GM10266 (cell line): ENCODE results near the gene SPATA24.
"Not testable (repeated sequence)": the region's sequence is repeated elsewhere in the genome, so short reads cannot be mapped to it uniquely, and the experiment has no call there.

Experiments used
- DNase-seq: peaks from one replicate; pipeline ENCODE4 v3.0.0; 2012; ENCODE audit errors: extremely low spot score
- TF ChIP-seq, protein P1 (sequence below): IDR thresholded peaks from 2 replicates; pipeline ENCODE4 v1.5.1; 2012; ENCODE audit warnings: mild to moderate bottlenecking, low read depth; ENCODE audit not compliant: control insufficient read depth, insufficient read depth; ENCODE audit errors: missing control alignments

Gene SPATA24, protein sequence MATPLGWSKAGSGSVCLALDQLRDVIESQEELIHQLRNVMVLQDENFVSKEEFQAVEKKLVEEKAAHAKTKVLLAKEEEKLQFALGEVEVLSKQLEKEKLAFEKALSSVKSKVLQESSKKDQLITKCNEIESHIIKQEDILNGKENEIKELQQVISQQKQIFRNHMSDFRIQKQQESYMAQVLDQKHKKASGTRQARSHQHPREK

DNA sequence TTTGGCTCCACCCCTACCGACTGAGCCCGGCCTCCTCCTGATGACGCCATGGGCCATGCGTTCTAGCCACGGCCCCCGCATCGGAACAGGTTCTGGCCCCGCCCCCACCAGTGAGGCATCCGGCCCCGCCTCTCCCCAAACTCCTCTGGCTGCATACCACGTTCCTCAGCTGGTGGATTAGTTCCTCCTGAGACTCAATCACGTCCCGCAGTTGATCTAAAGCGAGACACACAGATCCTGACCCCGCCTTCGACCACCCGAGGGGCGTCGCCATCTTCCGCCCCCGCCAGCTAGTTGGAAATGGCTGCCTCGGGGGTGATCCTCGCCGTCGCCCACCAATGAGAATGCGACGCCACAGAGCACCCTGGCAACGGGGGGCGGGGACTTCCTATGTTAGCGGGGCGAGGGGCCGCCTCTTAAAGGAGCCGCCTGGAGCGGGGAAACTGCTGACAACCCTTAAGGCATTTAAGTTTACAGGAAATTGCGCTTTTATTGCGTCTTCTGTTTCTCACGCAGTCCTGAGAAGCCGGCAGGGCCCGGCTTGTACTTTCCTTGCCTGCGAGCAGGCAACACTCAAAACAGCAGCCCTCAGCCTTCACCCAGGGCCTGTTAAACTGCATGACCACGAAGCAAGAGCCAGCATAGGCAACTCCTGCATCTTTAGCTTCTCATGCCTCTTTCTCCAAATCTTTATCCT, at the start of gene SPATA24:
SPATA24 (minus strand) TSS at position 303 of the 697 bp plus-strand sequence; CDS start at position 274, 29 bp downstream.
- TF ChIP-seq, protein P1, sequence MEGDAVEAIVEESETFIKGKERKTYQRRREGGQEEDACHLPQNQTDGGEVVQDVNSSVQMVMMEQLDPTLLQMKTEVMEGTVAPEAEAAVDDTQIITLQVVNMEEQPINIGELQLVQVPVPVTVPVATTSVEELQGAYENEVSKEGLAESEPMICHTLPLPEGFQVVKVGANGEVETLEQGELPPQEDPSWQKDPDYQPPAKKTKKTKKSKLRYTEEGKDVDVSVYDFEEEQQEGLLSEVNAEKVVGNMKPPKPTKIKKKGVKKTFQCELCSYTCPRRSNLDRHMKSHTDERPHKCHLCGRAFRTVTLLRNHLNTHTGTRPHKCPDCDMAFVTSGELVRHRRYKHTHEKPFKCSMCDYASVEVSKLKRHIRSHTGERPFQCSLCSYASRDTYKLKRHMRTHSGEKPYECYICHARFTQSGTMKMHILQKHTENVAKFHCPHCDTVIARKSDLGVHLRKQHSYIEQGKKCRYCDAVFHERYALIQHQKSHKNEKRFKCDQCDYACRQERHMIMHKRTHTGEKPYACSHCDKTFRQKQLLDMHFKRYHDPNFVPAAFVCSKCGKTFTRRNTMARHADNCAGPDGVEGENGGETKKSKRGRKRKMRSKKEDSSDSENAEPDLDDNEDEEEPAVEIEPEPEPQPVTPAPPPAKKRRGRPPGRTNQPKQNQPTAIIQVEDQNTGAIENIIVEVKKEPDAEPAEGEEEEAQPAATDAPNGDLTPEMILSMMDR, result no peak
- peak; percentile 93 for DNase-seq

DNA sequence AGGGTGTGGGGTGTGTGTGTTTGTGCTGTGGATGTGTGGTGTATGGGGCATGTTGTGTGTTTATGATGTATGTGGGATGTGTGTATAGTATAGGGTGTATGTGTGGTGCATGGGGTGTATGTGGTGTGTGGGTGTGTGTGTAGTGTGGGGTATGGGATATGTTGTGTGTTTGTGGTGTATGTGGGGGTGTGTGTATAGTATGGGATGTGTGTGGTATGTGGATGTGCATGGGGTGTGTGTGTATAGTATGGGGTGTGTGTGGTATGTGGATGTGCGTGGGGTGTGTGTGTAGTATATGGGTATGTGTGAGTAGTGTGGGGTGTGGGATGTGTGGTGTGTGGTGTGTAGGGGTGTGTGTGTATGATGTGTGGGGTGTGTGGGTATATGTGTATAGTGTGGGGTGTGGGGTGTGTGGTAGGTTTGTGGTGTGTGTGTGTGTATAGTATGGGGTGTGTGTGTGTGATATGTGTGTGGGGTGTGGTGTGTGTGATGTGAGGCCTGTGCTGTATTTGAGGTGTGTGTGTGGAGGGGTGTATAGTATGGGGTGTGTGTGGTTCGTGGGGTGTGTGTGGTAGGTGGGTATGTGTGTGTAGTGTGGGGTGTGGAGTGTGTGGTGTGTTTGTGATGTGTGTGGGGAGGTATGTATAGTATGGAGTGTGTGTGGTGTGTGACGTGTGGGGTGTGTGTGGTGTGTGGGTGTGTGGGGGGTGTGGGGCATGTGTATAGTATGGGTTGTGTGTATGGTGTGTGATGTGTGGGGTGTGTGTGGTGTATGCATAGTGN, 48.2 kb upstream of the SPATA24 start:
- DNase-seq, result no peak
- TF ChIP-seq, protein P1, result no peak

DNA sequence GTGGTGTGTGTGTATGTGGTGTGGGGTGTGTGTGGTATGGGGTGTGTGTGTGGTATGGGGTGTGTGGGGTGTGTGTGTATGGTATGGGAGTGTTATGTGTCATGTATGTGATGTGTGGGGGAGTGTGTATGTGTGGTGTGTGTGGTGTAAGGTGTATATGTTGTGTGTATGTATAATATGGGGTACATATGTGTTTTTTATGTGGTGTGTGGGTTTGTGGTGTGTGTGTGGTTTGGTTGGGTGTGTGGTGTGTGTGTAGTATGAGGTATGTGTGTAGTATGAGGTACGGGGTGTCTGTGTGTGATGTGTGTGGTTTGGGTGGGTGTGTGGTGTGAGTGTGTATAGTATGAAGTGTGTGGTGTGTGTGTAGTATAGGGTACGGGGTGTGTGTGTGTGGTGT, 47.3 kb upstream of the SPATA24 start:
- TF ChIP-seq, protein P1, result no peak
- DNase-seq, result no peak

DNA sequence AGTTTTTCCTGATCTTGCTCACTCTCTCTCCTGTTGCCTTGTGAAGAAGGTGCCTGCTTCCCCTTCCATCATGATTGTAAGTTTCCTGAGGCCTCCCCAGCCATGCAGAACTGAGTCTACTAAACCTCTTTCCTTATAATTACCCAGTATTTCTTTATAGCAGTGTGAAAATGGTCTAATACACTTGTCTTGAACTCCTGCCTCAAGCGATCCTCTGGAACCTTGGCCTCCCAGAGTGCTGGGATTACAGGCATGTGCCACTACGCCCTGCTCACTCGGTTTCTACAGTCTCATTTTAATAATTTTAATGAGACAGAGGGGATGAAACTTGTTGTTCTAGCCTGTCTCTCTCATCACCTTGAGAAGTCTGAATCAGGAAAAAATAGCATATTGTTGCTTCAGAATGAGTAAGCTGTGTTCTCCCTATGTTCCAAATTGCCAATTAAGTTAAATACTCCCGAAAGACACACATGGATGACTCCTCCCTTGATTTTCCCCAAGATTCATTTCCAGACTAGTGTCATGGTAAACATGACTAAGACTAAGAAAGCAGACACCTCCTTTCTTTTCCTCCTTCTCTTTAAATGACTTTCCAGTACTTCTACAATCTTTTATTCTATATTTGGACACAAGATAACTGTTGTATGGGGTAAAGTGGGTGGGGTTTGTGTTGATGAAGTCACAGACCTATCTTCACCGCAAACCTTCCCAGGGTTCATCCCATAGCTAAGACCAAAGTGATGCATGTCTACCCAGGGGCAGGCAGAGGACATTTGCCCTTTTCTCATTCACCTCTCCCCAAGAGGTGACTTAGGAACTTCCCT, 43.3 kb upstream of the SPATA24 start:
- TF ChIP-seq, protein P1, result no peak
- peak; percentile 40 for DNase-seq

DNA sequence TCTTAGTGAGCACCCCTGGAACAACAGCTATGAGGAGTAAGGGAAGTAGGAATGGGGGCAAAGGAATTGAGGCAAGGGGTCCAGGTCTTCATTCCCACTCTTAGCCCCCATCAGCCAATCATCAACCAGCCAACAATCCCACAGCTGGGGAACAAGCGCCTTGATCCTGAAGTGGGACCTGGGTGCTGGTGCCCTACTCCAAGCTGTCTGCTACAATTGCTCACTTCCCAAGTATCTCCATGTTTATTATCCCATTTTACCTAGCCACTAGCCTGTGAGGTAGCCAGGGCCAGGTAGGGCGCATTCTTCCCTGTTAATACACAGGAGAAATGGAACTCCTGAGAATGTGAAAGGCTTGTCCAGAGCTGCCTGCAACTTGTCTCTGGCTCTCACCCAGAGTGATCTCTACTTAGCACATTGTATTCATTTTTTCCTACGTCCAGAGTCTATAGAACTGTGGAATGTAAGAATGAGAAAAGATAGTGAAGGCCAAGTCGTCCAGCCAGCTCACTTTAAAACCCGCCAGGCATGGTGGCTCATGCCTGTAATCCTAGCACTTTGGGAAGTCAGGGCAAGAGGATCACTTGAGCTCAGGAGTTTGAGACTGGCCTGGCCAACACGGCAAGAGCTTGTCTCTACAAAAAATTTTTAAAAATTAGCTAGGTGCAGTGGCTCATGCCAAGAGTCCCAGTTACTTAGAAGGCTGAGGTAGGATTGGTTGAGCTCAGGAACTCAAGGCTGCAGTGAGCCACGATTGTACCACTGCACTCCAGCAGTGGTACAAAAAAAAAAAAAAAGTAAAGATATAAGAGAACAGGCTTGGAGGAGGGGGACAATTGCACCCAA, 41.7 kb upstream of the SPATA24 start:
- TF ChIP-seq, protein P1, result no peak

DNA sequence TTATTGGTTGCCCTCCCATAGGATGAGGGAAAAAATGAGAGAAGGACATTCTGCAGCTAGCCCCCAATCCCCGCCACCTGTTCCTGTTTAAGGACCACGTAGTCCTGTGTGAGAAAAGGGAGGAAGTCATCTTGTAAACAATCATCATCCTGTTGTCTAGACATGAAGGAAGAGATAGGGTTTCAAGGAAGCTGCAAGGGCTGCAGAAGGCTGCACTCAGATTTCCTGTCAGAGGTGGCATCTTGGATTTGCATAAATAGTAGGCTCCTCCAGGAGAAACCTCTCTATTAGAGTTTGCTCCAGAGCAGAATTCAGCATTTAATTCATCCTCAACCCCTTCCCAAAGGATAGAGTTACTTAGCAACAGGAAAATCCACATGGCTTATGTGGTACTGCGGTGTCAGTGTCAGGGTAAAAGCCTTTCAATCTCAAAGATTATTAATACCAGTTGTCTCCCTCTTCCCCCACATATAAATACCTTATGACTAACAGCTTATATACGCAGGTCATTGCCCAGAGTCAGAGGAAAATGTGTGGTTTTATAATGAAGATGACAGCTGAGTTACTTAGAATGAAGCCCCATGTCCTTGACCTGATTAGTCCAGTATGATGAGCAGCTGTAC, 40.1 kb upstream of the SPATA24 start:
- TF ChIP-seq, protein P1, result no peak
- no peak for DNase-seq

More for the DNA sequence above, 41.7 kb upstream of the SPATA24 start:
- no peak for DNase-seq

DNA sequence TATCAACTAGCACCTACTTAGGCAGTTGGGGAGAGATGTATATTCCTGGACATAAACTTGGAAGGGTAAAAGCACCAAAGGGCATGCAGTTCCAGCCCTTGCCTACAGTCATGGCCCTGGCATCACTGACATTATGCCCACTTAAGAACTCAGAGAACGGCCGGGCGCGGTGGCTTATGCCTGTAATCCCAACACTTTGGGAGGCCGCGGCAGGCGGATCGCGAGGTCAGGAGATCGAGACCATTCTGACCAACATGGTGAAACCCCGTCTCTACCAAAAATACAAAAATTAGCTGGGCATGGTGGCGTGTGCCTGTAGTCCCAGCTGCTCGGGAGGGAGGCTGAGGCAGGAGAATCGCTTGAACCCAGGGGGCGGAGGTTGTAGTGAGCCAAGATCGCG, 36.5 kb upstream of the SPATA24 start:
- not testable (repeated sequence) for DNase-seq
